GM12878 (cell line): ENCODE results near the gene GLIPR1L1. TPM values are rescaled to one million over a fixed set of nuclear protein-coding genes. Genes with fewer than 3 reads are reported as not detected.
A peak's percentile ranks its signal among the peaks of the same experiment; 100 is the strongest.

ENCODE experiments used
- ATAC-seq: fragments of 200-7000 bp; cut with Tn5 transposase; 3 replicates; pipeline ENCODE4 v1.9.1; 2020; ENCODE audit warnings: mild to moderate bottlenecking, moderate library complexity
- BruUV-seq: library from RNA; stranded (reverse); fragments of 400-500 nt; replicated peaks from 2 replicates; lab custom pipeline; 2021; lab: Mats Ljungman, UMichigan
- CTCF ChIA-PET: fragments of 300-600 bp; sonication (Branson Sonifier 250); formaldehyde crosslinking; extraction: SDS; loops from one replicate; lab custom pipeline; 2021; ENCODE audit warnings: inconsistent platforms; lab: Yijun Ruan, JAX
- POLR2A ChIA-PET: fragments of 350-600 bp; formaldehyde crosslinking; extraction: SDS; loops from one replicate; lab custom pipeline; 2021; ENCODE audit warnings: inconsistent platforms; lab: Charles Lee
- RAD21 ChIA-PET: fragments of 300-600 bp; sonication (Branson Sonifier 250); formaldehyde crosslinking; loops from one replicate; lab custom pipeline; 2023; ENCODE audit warnings: antibody characterized with exemption; ENCODE audit not compliant: unreplicated experiment; lab: Charles Lee
- SMC1A ChIA-PET: fragments of 300-600 bp; sonication (Branson Sonifier 250); formaldehyde crosslinking; loops from one replicate; lab custom pipeline; 2023; ENCODE audit not compliant: unreplicated experiment, uncharacterized antibody; lab: Charles Lee
- DNase-seq: peaks from one replicate; pipeline ENCODE4 v3.0.0-alpha.2; 2011; ENCODE audit warnings: low read depth, low spot score
- FAIRE-seq: peaks from 3 replicates; lab custom pipeline; 2011; peaks lifted over from hg19 to GRCh38; lab: Jason Lieb, UNC
- H2AFZ ChIP-seq: 2 replicates; pipeline ENCODE4 v1.6.0; 2011; ENCODE audit warnings: low read depth, low read length, control low read depth; ENCODE audit not compliant: control insufficient read depth
- H3K27ac ChIP-seq: 2 replicates; pipeline ENCODE4 v1.5.1; 2011; ENCODE audit warnings: control low read depth; ENCODE audit not compliant: control insufficient read depth, insufficient read depth
- H3K27me3 ChIP-seq, 2 experiments: replicated peaks in 1 of 2; 2 replicates each; pipeline versions ENCODE4 v1.6.0 to v1.6.1; 2011; ENCODE audit warnings: low read length in 1 of 2; ENCODE audit not compliant: control insufficient read depth in 2 of 2, insufficient read depth in 2 of 2
- H3K36me3 ChIP-seq, 2 experiments: 2 replicates each; pipeline ENCODE4 v1.5.1; 2011; ENCODE audit warnings: low read length in 1 of 2; ENCODE audit not compliant: control insufficient read depth in 2 of 2, insufficient read depth in 2 of 2
- H3K4me1 ChIP-seq: 2 replicates; pipeline ENCODE4 v1.6.1; 2011; ENCODE audit warnings: mild to moderate bottlenecking, low read length, moderate library complexity, mixed read lengths; ENCODE audit not compliant: control insufficient read depth, insufficient read depth
- H3K4me2 ChIP-seq: 2 replicates; pipeline ENCODE4 v1.6.0; 2011; ENCODE audit warnings: control low read depth; ENCODE audit not compliant: control insufficient read depth, insufficient read depth
- H3K4me3 ChIP-seq: fragments of 200-600 bp; sonication (generic); 2 replicates; pipeline ENCODE4 v1.5.1; 2016
- H3K79me2 ChIP-seq: 2 replicates; pipeline ENCODE4 v1.6.0; 2011; ENCODE audit warnings: low read length; ENCODE audit not compliant: control insufficient read depth, insufficient read depth
- H3K9ac ChIP-seq: 2 replicates; pipeline ENCODE4 v1.8.0; 2011; ENCODE audit warnings: low read length, control low read depth, mixed read lengths; ENCODE audit not compliant: control insufficient read depth, insufficient read depth
- H3K9me3 ChIP-seq: replicated peaks from 3 replicates; pipeline ENCODE4 v1.5.1; 2011; ENCODE audit warnings: mild to moderate bottlenecking, low read length; ENCODE audit not compliant: control insufficient read depth, insufficient read depth
- H4K20me1 ChIP-seq: 2 replicates; pipeline ENCODE4 v1.6.0; 2011; ENCODE audit not compliant: control insufficient read depth, insufficient read depth
- BACH1 ChIP-seq: fragments of 450-650 bp; IDR thresholded peaks from 2 replicates; pipeline ENCODE4 v1.6.1; 2017; ENCODE audit warnings: mild to moderate bottlenecking, borderline replicate concordance
- GABPA ChIP-seq: IDR thresholded peaks from 2 replicates; pipeline ENCODE4 v1.6.1; 2014; ENCODE audit warnings: antibody characterized with exemption, low read depth, mild to moderate bottlenecking, inconsistent platforms
- IKZF2 ChIP-seq, 2 experiments: fragments of 450-650 bp; IDR thresholded peaks; 2 replicates each; pipeline ENCODE4 v1.6.1; 2017; ENCODE audit warnings: mild to moderate bottlenecking in 2 of 2, moderate library complexity in 2 of 2
- MTA3 ChIP-seq: IDR thresholded peaks from 2 replicates; pipeline ENCODE4 v1.6.1; 2012; ENCODE audit warnings: low read length, inconsistent platforms, borderline replicate concordance
- SMAD5 ChIP-seq: IDR thresholded peaks from 2 replicates; pipeline ENCODE4 v1.6.1; 2016; ENCODE audit warnings: antibody characterized with exemption, low read depth
- TCF3 ChIP-seq: IDR thresholded peaks from 2 replicates; pipeline ENCODE4 v1.6.1; 2012; ENCODE audit warnings: low read depth, mild to moderate bottlenecking, low read length, borderline replicate concordance; ENCODE audit not compliant: insufficient read depth
- YY1 ChIP-seq: IDR thresholded peaks from 2 replicates; pipeline ENCODE4 v1.6.1; 2011; ENCODE audit warnings: low read depth, mild to moderate bottlenecking, low read length
- ZSCAN29 ChIP-seq: fragments of 450-650 bp; IDR thresholded peaks from 2 replicates; pipeline ENCODE4 v1.6.1; 2017; ENCODE audit warnings: mild to moderate bottlenecking, moderate library complexity
- WGBS: methylation state at CpG from one replicate; pipeline ENCODE4 v1.1.6; 2016; ENCODE audit warnings: low lambda C conversion rate; ENCODE audit not compliant: insufficient replicate concordance, insufficient coverage; ENCODE audit errors: missing lambda C conversion rate; 5-methylcytosine and 5-hydroxymethylcytosine counted together
- in situ Hi-C: fragments of 300-500 bp; cut with MboI; formaldehyde crosslinking; loops from 9 replicates; pipeline ENCODE4 v1.14.3; 2018; ENCODE audit warnings: mixed read lengths
- intact Hi-C: fragments of 100-400 bp; cut with micrococcal nuclease; formaldehyde crosslinking; loops from one replicate; pipeline ENCODE4 v1.14.2; 2022; ENCODE audit not compliant: unreplicated experiment
- polyA plus RNA-seq, 11 experiments: library from polyadenylated mRNA; depleted of rRNA in 4 of 11; unstranded in 6 of 11; stranded (reverse) in 5 of 11; fragments of >200 nt; fragmentation: Nextera tagmentation in 4 of 11; fragmentation: Illumina TruSeq in 1 of 11; extraction: Ambion mirVana in 4 of 11; extraction: Trizol in 1 of 11; gene quantifications; 1 replicate in 1 of 11; 2 replicates in 10 of 11; pipeline versions ENCODE4 v1.2.1 to v1.2.3, GENCODE V29; 2011 to 2016; ENCODE audit warnings: inconsistent platforms in 2 of 11, missing spikeins in 2 of 11, low read depth in 1 of 11
- total RNA-seq, 4 experiments: library from RNA; depleted of rRNA in 3 of 4; stranded (reverse); fragments of >200 nt in 3 of 4; fragmentation: Illumina TruSeq in 1 of 4; extraction: Trizol in 1 of 4; gene quantifications; 2 replicates each; pipeline versions ENCODE4 v1.2.1 to v1.2.3, GENCODE V29; 2013 to 2021
- TF ChIP-seq, protein P1 (sequence below): fragments of 450-650 bp; IDR thresholded peaks from 2 replicates; pipeline ENCODE4 v1.6.1; 2017; ENCODE audit warnings: borderline replicate concordance
- TF ChIP-seq, protein P2 (sequence below): IDR thresholded peaks from 2 replicates; pipeline ENCODE4 v1.6.1; 2011; ENCODE audit warnings: borderline replicate concordance, low read depth, mild to moderate bottlenecking, moderate library complexity, mixed read lengths, low read length; ENCODE audit not compliant: insufficient read depth; ENCODE audit errors: extremely low read length
- TF ChIP-seq, protein P3 (sequence below): IDR thresholded peaks from 2 replicates; pipeline ENCODE4 v1.6.1; 2012; ENCODE audit warnings: mild to moderate bottlenecking, low read depth, low read length
- TF ChIP-seq, protein P4 (sequence below): IDR thresholded peaks from 2 replicates; pipeline ENCODE4 v1.6.1; 2011; ENCODE audit warnings: low read depth, low read length, improper control_type of control experiment, borderline replicate concordance
- TF ChIP-seq, protein P5 (sequence below): IDR thresholded peaks from 2 replicates; pipeline ENCODE4 v1.6.1; 2012; ENCODE audit warnings: low read depth, low read length, improper control_type of control experiment

GLIPR1L1 gene
- total and polyA plus RNA-seq, 10 of the 15 experiments (the other 5 are each of a cell fraction or from before 2014, with no cell fraction given), result 0.10 to 0.47 (median 0.13) TPM; not detected in 7

DNA sequence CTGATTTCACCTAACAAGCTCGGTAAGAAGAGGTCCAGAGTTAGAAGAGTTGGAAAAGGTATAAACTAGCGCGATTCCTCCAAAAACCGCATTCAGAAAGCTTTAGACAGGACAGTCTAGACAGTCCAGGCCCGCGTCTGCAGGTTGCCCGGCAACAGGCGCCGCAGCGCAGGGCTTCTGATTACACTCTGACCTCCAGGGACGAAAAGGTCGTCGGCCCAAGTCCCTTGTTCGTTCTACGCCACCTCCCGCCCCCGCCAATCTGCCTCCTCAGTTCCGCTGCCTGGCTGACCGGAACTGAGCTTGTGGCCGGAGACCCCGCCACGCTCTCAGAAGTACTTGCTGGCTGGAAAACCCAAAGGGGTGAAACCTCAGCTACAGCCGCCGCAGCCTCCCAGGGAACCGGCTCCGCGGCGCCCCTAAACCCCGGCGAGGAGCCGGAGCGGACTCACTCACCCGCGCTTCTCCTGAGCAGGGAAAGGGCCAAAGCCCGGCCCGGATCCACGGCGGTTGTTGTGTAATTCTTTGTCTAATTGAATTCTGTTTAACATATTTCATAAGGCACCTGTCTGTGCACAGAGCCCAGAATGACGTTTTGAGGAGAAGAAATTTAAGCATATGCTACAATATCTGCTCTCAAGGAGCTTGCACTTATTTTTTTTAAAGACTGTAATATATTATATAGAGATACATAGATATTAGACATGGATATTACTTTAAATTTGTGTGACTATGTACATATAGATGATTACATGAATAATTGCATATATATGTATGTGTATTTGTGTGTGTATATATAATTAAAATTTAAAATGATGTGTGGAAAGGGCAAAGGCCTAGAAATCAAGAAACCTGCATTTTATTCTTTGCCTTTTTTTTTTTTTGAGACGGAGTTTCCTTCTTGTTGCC lies 4.3 kb upstream of the GLIPR1L1 start, which contains the start of gene CAPS2:
TSS of gene CAPS2 (minus strand) at position 407 of the 909 bp plus-strand sequence. CDS start 3,826 bp downstream, outside the sequence.
- Histone ChIP-seq H3K4me2 (peak within 1 kb of the TSS; percentile 64), H3K9ac (no peak within 1 kb of the TSS; the same call in 1 of the 2 replicates), H3K9me3 (no peaks in the 10 kb centered on the region), H3K79me2 (no peaks in the 10 kb centered on the region), H3K4me3 (peak within 1 kb of the TSS; percentile 67), H3K4me1 (no peaks in the 10 kb centered on the region; the same call in 1 of the 2 replicates), H3K27ac (no peak within 1 kb of the TSS), H3K36me3 (no peaks in the 10 kb centered on the region), H4K20me1 (no peaks in the 10 kb centered on the region), H3K27me3 (no peaks in the 10 kb centered on the region), H2AFZ (peak within 1 kb of the TSS; percentile 86)
- DNase-seq (no peak), FAIRE-seq (no peak), ATAC-seq (peak; percentile 88)
- ChIA-PET SMC1A (interaction anchor here (0.7 to 4.2 kb wide), 7 partner anchors 8 to 177 kb away, joined by 3 to 20 read pairs (median 6); partner anchors contain the start of genes GLIPR1 and GLIPR1L2), POLR2A (no interaction called here), RAD21 (interaction anchor here (0.5 to 7.9 kb wide), 9 partner anchors 36 to 707 kb away, joined by 3 to 63 read pairs (median 3); partner anchors contain the start of genes GLIPR1 and GLIPR1L2), CTCF (interaction anchor here (0.6 to 8.2 kb wide), 8 partner anchors 60 to 641 kb away, joined by 3 to 98 read pairs (median 6); partner anchors contain the start of gene GLIPR1L2)
- WGBS, result 3% methylated on average over 40 of the region's 40 CpGs
- intact Hi-C loops, result loop anchor here (10.0 kb wide), 2 partner anchors 825 to 1125 kb away; no protein-coding TSS in a partner anchor
- BruUV-seq, result no TSS peak
- in situ Hi-C loops, result loop anchor here (5.0 kb wide), 2 partner anchors 172 to 707 kb away; no protein-coding TSS in a partner anchor
- TF ChIP-seq BACH1, result no peak
- TF ChIP-seq, protein P1, sequence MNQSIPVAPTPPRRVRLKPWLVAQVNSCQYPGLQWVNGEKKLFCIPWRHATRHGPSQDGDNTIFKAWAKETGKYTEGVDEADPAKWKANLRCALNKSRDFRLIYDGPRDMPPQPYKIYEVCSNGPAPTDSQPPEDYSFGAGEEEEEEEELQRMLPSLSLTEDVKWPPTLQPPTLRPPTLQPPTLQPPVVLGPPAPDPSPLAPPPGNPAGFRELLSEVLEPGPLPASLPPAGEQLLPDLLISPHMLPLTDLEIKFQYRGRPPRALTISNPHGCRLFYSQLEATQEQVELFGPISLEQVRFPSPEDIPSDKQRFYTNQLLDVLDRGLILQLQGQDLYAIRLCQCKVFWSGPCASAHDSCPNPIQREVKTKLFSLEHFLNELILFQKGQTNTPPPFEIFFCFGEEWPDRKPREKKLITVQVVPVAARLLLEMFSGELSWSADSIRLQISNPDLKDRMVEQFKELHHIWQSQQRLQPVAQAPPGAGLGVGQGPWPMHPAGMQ, result no peak
- peak; percentile 60 to 66; a peak in 2 of 4 replicates for TF ChIP-seq IKZF2 (IDR thresholded peaks at IDR 0.05)
- no peak for TF ChIP-seq MTA3
- peak; percentile 93 for TF ChIP-seq ZSCAN29
- TF ChIP-seq SMAD5, result no peak
- TF ChIP-seq, protein P2, sequence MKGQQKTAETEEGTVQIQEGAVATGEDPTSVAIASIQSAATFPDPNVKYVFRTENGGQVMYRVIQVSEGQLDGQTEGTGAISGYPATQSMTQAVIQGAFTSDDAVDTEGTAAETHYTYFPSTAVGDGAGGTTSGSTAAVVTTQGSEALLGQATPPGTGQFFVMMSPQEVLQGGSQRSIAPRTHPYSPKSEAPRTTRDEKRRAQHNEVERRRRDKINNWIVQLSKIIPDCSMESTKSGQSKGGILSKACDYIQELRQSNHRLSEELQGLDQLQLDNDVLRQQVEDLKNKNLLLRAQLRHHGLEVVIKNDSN, result no peak
- TF ChIP-seq YY1, result peak; percentile 94
- TF ChIP-seq, protein P3, sequence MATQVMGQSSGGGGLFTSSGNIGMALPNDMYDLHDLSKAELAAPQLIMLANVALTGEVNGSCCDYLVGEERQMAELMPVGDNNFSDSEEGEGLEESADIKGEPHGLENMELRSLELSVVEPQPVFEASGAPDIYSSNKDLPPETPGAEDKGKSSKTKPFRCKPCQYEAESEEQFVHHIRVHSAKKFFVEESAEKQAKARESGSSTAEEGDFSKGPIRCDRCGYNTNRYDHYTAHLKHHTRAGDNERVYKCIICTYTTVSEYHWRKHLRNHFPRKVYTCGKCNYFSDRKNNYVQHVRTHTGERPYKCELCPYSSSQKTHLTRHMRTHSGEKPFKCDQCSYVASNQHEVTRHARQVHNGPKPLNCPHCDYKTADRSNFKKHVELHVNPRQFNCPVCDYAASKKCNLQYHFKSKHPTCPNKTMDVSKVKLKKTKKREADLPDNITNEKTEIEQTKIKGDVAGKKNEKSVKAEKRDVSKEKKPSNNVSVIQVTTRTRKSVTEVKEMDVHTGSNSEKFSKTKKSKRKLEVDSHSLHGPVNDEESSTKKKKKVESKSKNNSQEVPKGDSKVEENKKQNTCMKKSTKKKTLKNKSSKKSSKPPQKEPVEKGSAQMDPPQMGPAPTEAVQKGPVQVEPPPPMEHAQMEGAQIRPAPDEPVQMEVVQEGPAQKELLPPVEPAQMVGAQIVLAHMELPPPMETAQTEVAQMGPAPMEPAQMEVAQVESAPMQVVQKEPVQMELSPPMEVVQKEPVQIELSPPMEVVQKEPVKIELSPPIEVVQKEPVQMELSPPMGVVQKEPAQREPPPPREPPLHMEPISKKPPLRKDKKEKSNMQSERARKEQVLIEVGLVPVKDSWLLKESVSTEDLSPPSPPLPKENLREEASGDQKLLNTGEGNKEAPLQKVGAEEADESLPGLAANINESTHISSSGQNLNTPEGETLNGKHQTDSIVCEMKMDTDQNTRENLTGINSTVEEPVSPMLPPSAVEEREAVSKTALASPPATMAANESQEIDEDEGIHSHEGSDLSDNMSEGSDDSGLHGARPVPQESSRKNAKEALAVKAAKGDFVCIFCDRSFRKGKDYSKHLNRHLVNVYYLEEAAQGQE, result no peak
- TF ChIP-seq GABPA, result peak; percentile 27; the same call in 1 of the 2 replicates
- TF ChIP-seq, protein P4, sequence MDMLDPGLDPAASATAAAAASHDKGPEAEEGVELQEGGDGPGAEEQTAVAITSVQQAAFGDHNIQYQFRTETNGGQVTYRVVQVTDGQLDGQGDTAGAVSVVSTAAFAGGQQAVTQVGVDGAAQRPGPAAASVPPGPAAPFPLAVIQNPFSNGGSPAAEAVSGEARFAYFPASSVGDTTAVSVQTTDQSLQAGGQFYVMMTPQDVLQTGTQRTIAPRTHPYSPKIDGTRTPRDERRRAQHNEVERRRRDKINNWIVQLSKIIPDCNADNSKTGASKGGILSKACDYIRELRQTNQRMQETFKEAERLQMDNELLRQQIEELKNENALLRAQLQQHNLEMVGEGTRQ, result no peak
- TF ChIP-seq TCF3, result no peak
- TF ChIP-seq, protein P5, sequence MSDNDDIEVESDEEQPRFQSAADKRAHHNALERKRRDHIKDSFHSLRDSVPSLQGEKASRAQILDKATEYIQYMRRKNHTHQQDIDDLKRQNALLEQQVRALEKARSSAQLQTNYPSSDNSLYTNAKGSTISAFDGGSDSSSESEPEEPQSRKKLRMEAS, result peak; percentile 41; the same call in 1 of the 2 replicates
